Measurements from ENCODE around the gene CDKN2D. TPM values are rescaled to one million over a fixed set of nuclear protein-coding genes. Genes with fewer than 3 reads are reported as not detected.

Gene CDKN2D
- total RNA-seq, 1 experiment from 2014 or later = 28.1 TPM

- no peak overlapping the region for H3K27ac ChIP-seq
- no peak for DNase-seq (ENCODE audit: low read depth in 1 of 2, low spot score in 2 of 2)
- H3K4me1 ChIP-seq (replicated peaks) = peaks cover 29% of the 10 kb centered on the region
- H3K4me3 ChIP-seq = peak overlapping the region; percentile 87
- peaks cover 31% of the 10 kb centered on the region for H3K36me3 ChIP-seq
- H3K9me3 ChIP-seq (replicated peaks) = no peaks in the 10 kb centered on the region
- no peaks in the 10 kb centered on the region for H3K27me3 ChIP-seq (replicated peaks)
Measured at GRCh38 chr19:10568062-10568825, 535 bp downstream of the CDKN2D start.

GRCh38 chr19:10567656-10568055 lies 1.1 kb downstream of the CDKN2D start:
- no peak for DNase-seq (ENCODE audit: low read depth in 1 of 2, low spot score in 2 of 2)
- Histone ChIP-seq H3K27ac (no peak overlapping the region), H3K9me3 (replicated peaks) (no peaks in the 10 kb centered on the region), H3K36me3 (peaks cover 34% of the 10 kb centered on the region), H3K4me3 (peak overlapping the region; percentile 87), H3K27me3 (replicated peaks) (no peaks in the 10 kb centered on the region), H3K4me1 (replicated peaks) (peaks cover 29% of the 10 kb centered on the region)

- Histone ChIP-seq H3K9me3 (replicated peaks) (no peaks in the 10 kb centered on the region), H3K4me1 (replicated peaks) (peaks cover 29% of the 10 kb centered on the region), H3K36me3 (peaks cover 38% of the 10 kb centered on the region), H3K4me3 (peak overlapping the region; percentile 78), H3K27me3 (replicated peaks) (no peaks in the 10 kb centered on the region), H3K27ac (peak overlapping the region; percentile 22; the same call in 1 of the 2 replicates)
- no peak for DNase-seq (ENCODE audit: low read depth in 1 of 2, low spot score in 2 of 2)
Measured at GRCh38 chr19:10566658-10567410, 1.9 kb downstream of the CDKN2D start.

GRCh38 chr19:10566408-10566657 lies 2.4 kb downstream of the CDKN2D start:
- no peak for DNase-seq (ENCODE audit: low read depth in 1 of 2, low spot score in 2 of 2)
- H3K27me3 ChIP-seq (replicated peaks) = no peaks in the 10 kb centered on the region
- H3K9me3 ChIP-seq (replicated peaks) = no peaks in the 10 kb centered on the region
- peaks cover 38% of the 10 kb centered on the region for H3K36me3 ChIP-seq
- H3K4me3 ChIP-seq = peak overlapping the region; percentile 78
- H3K27ac ChIP-seq = peak overlapping the region; percentile 22; the same call in 1 of the 2 replicates
- peaks cover 29% of the 10 kb centered on the region for H3K4me1 ChIP-seq (replicated peaks)

GRCh38 chr19:10565567-10566407 lies 3.0 kb downstream of the CDKN2D start, which contains the start of gene KRI1:
KRI1 (minus strand) TSS chr19:10566010; CDS start chr19:10565999, 11 bp downstream.
- Histone ChIP-seq H3K36me3 (peaks cover 43% of the 10 kb centered on the region), H3K4me1 (replicated peaks) (peaks cover 29% of the 10 kb centered on the region), H3K4me3 (peak within 1 kb of the TSS; percentile 78), H3K9me3 (replicated peaks) (no peaks in the 10 kb centered on the region), H3K27me3 (replicated peaks) (no peaks in the 10 kb centered on the region), H3K27ac (peak within 1 kb of the TSS; percentile 22; the same call in 1 of the 2 replicates)
- DNase-seq (ENCODE audit: low read depth in 1 of 2, low spot score in 2 of 2) = peak; percentile 97 to 99

GRCh38 chr19:10565028-10565566 lies 3.7 kb downstream of the CDKN2D start:
- no peak for DNase-seq (ENCODE audit: low read depth in 1 of 2, low spot score in 2 of 2)
- no peaks in the 10 kb centered on the region for H3K27me3 ChIP-seq (replicated peaks)
- 0 out of 2 replicates have a peak overlapping the region, but pooled peaks have one; percentile 11 for H3K27ac ChIP-seq

GRCh38 chr19:10562609-10563008 lies 6.2 kb downstream of the CDKN2D start:
- no peak overlapping the region for H3K27ac ChIP-seq
- no peak for DNase-seq (ENCODE audit: low read depth in 1 of 2, low spot score in 2 of 2)
- no peaks in the 10 kb centered on the region for H3K9me3 ChIP-seq (replicated peaks)
- H3K27me3 ChIP-seq (replicated peaks) = no peaks in the 10 kb centered on the region
- no peak overlapping the region for H3K4me3 ChIP-seq
- H3K36me3 ChIP-seq = peaks cover 63% of the 10 kb centered on the region
- peaks cover 19% of the 10 kb centered on the region for H3K4me1 ChIP-seq (replicated peaks)

More at GRCh38 chr19:10565028-10565566, 3.7 kb downstream of the CDKN2D start:
- Histone ChIP-seq H3K4me1 (replicated peaks) (peaks cover 29% of the 10 kb centered on the region), H3K4me3 (peak overlapping the region; percentile 78), H3K9me3 (replicated peaks) (no peaks in the 10 kb centered on the region), H3K36me3 (peaks cover 49% of the 10 kb centered on the region)

GRCh38 chr19:10560154-10560553 lies 8.6 kb downstream of the CDKN2D start:
- H3K27ac ChIP-seq = no peak overlapping the region
- H3K4me3 ChIP-seq = no peak overlapping the region
- peaks cover 5% of the 10 kb centered on the region; the same call in 1 of the 2 replicates for H3K4me1 ChIP-seq (replicated peaks)
- peaks cover 67% of the 10 kb centered on the region for H3K36me3 ChIP-seq
- DNase-seq (ENCODE audit: low read depth in 1 of 2, low spot score in 2 of 2) = no peak
- no peaks in the 10 kb centered on the region for H3K27me3 ChIP-seq (replicated peaks)
- no peaks in the 10 kb centered on the region for H3K9me3 ChIP-seq (replicated peaks)

GRCh38 chr19:10557603-10558197 lies 11.1 kb downstream of the CDKN2D start:
- H3K27ac ChIP-seq = no peak overlapping the region
- no peak for DNase-seq (ENCODE audit: low read depth in 1 of 2, low spot score in 2 of 2)
- H3K4me1 ChIP-seq (replicated peaks) = no peaks in the 10 kb centered on the region
- H3K4me3 ChIP-seq = no peak overlapping the region
- H3K27me3 ChIP-seq (replicated peaks) = no peaks in the 10 kb centered on the region
- H3K36me3 ChIP-seq = peaks cover 79% of the 10 kb centered on the region
- H3K9me3 ChIP-seq (replicated peaks) = no peaks in the 10 kb centered on the region

- no peaks in the 10 kb centered on the region for H3K27me3 ChIP-seq (replicated peaks)
- peaks cover 87% of the 10 kb centered on the region for H3K36me3 ChIP-seq
- H3K4me3 ChIP-seq = no peak overlapping the region
- H3K27ac ChIP-seq = no peak overlapping the region
- no peaks in the 10 kb centered on the region for H3K9me3 ChIP-seq (replicated peaks)
- DNase-seq (ENCODE audit: low read depth in 1 of 2, low spot score in 2 of 2) = no peak
- no peaks in the 10 kb centered on the region for H3K4me1 ChIP-seq (replicated peaks)
Measured at GRCh38 chr19:10555610-10555973, 13.2 kb downstream of the CDKN2D start.

GRCh38 chr19:10554760-10555609 lies 13.8 kb downstream of the CDKN2D start:
- H3K27me3 ChIP-seq (replicated peaks) = no peaks in the 10 kb centered on the region
- no peaks in the 10 kb centered on the region for H3K9me3 ChIP-seq (replicated peaks)
- no peaks in the 10 kb centered on the region for H3K4me1 ChIP-seq (replicated peaks)
- peaks cover 84% of the 10 kb centered on the region for H3K36me3 ChIP-seq
- no peak overlapping the region for H3K27ac ChIP-seq
- no peak overlapping the region for H3K4me3 ChIP-seq
- no peak for DNase-seq (ENCODE audit: low read depth in 1 of 2, low spot score in 2 of 2)

- Histone ChIP-seq H3K9me3 (replicated peaks) (no peaks in the 10 kb centered on the region), H3K4me3 (no peak overlapping the region), H3K27me3 (replicated peaks) (no peaks in the 10 kb centered on the region), H3K4me1 (replicated peaks) (no peaks in the 10 kb centered on the region), H3K27ac (no peak overlapping the region), H3K36me3 (peaks cover 84% of the 10 kb centered on the region)
- DNase-seq (ENCODE audit: low read depth in 1 of 2, low spot score in 2 of 2) = no peak
Measured at GRCh38 chr19:10553943-10554381, 14.8 kb downstream of the CDKN2D start.

Data from SJSA1 (cell line).